H4 (cell line): ENCODE results near the gene IGF1R. TPM values are rescaled to one million over a fixed set of nuclear protein-coding genes. Genes with fewer than 3 reads are reported as not detected.
A peak's percentile ranks its signal among the peaks of the same experiment; 100 is the strongest.

Experiments used
- DNase-seq: peaks from one replicate; pipeline ENCODE4 v3.0.0-alpha.2; 2015; ENCODE audit warnings: low spot score
- total RNA-seq: library from RNA; depleted of rRNA; stranded (reverse); fragments of >200 nt; shearing (Covaris generic); gene quantifications from 2 replicates; pipeline ENCODE4 v1.2.3, GENCODE V29; 2014

The IGF1R gene
- total RNA-seq, 1 experiment from 2014 or later = 15.5 TPM

DNA sequence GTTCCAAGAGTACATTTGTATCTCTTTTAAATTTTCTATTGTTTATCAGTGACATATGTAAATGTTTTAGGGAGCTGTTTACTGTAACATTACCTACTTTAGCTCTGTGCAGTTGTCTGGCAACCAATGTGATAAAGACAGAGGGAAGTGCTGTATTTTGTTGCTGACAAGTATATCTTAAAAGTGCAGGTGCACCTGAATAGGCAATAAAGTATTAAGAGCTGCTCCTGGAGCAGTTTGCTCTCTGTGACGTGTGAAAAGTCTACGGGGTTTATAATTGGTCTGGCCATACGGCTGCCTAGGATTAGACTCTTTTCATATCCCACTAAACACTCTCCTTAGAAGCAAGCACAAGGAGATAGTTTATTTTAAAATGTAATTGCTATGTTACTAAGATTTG, 178.3 kb downstream of the IGF1R start:
- no peak for DNase-seq

DNA sequence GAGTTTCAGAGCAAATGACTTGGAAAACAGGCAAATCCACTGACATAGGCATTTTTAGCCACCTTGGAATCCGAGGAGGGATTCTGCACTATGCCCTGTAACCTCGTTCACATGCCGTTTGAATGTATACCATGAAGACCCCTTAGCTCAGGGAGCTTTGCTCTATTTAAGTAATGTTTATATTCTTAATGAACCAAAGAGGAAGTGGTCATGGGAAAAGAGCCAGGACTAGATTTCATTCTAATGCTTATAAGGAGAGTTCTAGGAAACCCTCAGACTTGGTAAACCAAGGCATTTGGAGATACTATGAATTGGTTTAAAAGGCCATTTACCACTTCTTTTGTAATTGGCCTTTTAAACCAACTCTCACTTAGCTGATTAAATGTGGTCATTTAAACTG, 178.9 kb downstream of the IGF1R start:
- no peak for DNase-seq

DNA sequence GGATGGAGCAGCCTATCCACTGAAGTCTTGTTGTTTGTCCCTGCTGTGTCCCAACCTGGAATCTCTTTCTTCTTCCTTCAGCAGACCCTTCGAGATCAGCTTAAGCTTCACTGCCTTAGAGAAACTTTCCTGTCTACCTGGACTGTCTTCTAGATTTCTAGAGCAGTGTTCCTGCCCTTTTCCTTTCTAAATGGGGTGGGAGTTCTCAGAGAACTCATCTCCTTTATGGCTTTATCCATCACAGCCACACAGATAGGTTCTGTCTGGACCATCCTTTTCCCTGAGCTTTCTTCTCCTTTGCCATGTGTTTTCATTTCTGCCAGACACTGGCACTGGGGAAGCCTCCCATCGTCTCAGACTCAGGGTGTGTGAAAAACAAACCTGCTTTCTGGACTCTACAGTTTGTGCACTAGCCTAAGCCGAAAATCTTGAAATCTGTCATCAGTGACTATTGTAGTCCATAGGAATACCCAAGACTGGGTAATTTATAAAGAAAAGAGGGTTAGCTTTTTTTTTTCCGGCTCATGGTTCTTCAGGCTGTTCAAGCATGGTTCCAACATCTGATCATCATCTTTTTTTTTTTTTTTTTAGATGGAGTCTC, 181.8 kb downstream of the IGF1R start:
- no peak for DNase-seq

GRCh38 chr15:98834976-98835375, 186.6 kb downstream of the IGF1R start:
- no peak for DNase-seq

DNA sequence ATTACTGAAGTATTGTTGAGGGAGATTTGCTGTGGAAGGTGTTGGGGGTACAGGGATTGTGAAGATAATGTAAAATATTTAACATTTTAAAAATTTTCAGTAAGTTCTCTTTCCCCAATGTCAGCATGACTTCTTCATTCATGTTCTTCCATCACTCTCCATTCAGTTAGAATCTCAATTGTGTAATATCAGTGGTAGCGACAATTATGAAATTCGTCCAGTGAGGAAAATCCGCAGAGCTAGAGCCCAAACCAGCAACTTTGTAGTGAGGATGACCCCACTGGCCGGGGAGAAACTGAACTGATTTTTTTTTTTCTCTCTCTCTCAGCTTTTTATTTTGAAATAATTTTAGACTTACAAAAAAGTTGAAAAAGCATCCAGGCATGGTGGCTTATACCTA, 187.5 kb downstream of the IGF1R start:
- no peak for DNase-seq

DNA sequence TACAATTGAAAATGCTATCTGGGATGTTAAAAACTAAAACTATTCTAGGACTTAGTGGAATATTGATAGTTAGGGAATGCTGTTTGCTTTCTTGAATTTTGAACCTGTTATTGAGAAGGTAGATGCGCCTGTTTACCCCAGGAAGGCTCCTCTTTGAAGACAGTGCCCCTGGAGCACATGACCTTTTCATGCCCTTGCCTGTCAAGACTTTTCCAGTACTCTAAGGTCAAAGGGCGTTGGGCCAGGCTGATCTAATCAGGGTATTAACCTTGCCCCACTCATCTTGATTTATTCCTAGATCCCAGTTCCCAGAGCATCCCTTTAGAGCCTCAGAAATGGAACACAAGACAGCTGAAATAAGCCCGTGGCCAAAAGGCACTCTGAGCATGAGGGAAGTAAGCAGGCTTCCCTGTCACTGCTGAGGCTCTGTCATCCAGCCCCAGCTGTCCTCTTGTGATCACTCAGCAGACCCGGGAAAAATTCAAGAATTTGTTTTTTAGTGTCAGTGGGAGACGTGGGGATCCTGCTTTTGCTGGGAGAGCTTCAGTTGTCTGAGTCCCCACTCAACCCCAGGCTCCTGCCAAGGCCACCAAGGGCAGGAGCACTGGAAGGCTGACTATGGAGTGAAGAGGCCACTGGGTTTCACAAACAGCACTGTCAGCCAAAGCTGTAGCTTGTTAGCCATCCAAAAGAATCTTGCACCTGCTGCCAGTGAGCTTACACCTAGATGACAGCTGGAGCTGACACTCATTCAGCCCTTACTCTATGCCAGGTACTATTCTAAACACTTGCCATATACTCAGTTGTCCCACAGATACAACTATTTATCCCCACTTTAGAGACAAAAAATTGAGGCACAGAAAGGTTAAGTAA, 190.3 kb downstream of the IGF1R start:
- DNase-seq = no peak

- no peak for DNase-seq
These were observed 191.7 kb downstream of the IGF1R start for GRCh38 chr15:98840053-98840452.

DNA sequence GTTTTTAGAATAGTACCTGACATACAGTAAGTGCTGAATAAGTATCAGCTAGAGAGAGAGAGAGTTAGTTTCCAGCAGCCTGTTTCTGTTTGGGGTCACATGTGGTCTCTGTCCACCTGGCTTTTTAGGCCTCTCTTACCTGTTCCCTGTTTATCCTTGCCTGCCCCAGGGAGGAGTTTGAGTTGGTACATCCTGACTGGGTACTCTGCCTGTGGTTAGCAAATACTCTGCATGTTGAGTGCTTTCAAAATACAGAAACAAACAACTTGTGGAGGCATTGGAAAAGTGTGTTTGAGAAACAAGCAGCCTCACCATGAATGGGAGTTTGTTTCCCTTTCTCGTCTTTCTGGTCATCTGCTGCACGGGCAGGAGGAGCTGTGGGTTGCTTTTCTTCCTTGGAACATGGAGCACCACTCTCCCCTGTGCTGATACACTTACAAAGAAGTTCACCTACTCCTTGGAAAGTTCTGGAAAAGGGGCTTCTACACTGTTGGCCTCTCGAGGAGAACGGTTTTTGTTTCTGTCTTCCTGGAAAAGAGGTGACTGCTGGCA, 193.2 kb downstream of the IGF1R start:
- no peak for DNase-seq

- DNase-seq = no peak
These were observed 194.0 kb downstream of the IGF1R start for GRCh38 chr15:98842192-98842972.

- DNase-seq = no peak
These were observed 194.6 kb downstream of the IGF1R start for GRCh38 chr15:98842973-98843285.

- no peak for DNase-seq
These were observed 195.5 kb downstream of the IGF1R start for GRCh38 chr15:98843844-98844243.

GRCh38 chr15:98844261-98844660, 195.9 kb downstream of the IGF1R start:
- DNase-seq = no peak

GRCh38 chr15:98845138-98845884, 197.0 kb downstream of the IGF1R start:
- DNase-seq = no peak

DNA sequence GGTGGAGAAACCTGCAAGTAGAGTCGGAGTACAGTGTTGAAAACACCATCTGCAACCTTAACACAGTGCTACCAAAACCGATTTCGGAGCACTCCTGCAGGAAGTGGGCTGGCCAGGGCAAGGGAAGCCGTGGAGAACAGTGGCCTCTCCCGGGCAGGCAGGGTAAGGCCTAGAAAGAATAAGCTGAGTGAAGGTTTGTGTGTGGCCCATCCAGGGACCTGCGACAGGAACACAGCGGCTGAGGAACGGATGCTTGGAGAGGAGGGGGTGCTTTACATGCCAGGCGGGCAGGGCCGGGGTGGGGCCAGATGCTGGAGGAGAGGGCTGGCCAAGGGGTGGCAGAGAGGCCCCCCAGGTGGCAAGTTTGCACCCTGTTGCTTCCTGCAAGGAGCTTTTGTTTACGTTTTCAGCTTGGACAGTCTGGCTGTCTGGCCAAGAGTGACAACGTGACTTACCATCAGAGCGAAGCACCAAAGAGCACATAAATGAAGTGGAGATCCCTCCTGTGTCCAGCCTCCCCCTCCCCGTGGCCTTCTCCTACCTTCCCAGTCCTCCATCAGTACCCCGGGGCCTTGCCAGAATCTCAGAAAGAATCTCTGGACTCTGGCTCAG, 202.7 kb downstream of the IGF1R start:
- peak; percentile 77 for DNase-seq

DNA sequence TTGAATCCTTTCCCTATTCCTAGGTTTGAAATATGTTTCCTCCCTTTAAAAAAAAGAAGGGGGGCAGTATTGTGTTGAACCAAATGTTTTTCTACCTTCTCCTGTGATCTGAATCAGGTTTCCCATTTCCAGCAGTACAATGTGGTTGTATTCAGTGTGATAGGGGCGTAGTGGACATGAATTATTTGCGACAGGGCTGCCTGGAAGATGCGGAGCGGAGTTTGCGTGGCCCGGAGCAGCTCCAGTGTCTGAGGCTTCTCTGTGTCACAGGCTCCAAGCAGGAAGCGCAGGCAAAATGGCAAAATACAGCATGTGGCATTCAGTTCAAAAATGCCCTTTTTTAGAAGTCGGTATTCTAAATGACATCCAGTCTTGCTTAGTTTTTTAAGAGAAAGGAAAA, 204.8 kb downstream of the IGF1R start:
- DNase-seq = peak; percentile 82

GRCh38 chr15:98853617-98854420, 205.5 kb downstream of the IGF1R start:
- no peak for DNase-seq

- no peak for DNase-seq
These were observed 206.2 kb downstream of the IGF1R start for GRCh38 chr15:98854496-98854895.

- DNase-seq = no peak
These were observed 206.9 kb downstream of the IGF1R start for GRCh38 chr15:98855067-98855814.

GRCh38 chr15:98855815-98856531, 207.6 kb downstream of the IGF1R start:
- DNase-seq = no peak
